ENCODE measurements around the gene DERA.
"Not testable (repeated sequence)": the region's sequence is repeated elsewhere in the genome, so short reads cannot be mapped to it uniquely, and the experiment has no call there.

Gene DERA

DNA sequence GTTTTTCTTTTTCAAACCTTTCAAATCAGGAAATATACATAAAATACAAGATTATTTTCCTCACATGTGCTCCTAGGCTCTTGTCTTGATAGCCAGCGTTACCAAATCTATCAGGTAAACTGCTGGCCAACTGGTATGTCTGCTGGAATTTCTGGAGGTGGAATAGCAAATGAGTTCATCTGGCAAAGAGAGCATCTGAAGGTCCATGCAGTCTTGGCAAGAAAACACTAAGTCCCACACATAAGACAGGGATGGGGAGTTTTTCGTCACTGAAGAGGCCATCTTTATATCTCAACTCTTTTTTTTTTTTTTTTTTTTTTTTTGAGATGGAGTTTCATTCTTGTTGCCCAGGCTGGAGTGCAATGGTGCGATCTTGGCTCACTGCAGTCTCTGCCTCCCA lies 60.1 kb downstream of the DERA start:
- no peak for DNase-seq

DNA sequence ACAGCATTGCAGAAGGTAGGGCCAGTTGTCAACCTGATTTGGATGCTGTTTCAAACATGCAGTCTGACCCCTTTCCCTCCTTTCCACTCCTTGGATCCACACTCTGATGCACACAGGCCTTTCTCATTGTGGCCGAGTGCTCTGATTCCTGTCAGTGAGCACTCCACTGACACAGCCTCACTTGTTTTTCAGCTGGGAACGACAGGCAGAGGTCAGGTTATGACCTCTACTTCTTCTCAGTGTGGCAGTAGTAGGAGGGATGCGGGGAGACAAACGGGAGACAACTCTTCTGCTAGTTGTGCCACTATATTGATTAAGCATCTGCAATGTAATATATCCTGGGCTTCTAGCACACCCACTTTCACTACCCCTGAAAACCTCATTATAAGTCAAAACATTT lies 61.8 kb downstream of the DERA start:
- DNase-seq, result no peak

DNA sequence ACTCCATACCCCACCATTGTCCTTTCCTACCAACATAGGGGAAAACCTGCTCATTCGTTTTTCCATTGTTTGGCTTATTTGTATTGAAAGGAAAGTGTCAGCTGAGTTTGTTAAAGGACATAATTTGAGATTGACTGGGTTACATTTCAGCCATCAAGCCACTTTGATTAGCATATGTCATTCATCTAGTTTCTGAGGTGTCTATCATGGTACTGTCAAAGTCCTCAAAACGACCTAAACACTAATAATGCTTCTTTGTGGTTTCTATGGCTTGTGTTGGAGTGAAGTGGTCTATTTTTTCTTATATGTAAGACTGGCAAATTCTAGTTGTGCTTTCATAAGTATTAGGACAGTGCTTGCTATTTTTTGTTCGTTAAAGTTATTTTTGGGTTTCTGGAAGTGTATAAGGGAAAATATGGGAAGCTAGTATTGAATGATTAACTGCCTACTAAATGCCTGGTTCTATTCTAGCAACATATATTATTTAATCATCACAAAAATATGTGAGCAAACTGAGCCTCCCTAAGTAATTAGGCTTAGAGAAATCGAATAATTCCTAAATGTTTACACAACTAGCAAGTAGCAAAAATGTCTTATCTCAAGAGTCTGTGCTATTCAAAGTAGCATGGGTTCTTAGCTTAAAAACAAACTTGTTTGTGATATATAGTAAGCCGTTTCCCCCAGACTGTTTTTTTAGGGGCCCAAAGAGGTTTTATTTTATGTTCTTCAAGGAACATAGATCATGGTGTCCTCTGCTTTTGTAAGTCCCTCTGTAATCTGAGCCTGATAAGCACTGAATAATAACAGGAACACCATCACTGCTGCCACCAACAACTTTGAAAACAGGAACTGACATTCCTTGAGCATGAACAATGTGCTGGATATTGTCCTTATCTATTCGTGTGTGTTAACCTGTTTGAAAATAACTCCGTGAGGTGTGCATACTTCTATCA lies 67.1 kb downstream of the DERA start:
- DNase-seq, result no peak

DNA sequence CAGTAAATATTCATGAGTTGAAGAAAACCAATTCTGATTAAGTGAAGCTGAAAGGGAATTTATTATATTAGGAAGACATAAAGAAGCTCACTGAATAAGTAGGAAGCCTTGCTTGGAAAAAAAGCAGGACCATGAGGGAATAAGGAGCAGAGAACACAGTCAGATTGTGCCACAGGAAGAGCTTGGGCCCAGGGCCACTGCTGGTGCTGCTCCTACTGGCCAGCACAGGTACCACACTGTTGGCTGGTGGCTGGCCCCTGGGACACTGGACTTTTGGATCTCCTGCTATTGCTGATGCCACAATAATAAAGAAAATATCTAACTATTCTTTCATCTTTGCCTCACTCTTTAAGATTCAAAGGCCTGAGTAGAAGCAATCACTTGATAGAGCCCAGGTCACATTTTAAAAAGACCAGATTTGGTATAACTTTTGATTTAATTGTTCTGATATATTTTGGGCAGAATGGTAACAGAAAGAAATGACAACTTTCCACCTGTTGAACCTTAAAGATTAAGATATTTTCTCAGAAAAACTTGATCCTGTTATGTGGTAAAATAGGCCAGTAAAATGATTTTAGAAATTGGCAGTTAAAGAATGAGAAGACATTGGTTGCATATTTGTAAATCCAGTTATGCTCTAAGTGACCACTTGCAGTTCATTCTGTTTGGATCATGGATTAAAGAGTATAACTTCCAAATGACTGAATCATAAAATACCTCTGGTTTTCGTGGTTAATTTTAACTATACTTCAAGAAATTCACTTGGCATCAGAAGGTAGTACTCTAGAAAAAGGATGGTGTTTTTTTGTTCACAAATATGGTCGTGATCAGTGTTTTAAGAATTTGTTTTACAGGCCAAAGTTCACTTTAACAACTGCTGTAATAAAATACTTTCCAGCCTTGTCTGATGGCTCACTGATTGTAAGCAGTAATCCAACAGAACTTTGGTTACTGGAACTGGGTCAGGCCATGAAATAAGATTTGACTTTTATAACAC lies 68.3 kb downstream of the DERA start:
- no peak for DNase-seq

DNA sequence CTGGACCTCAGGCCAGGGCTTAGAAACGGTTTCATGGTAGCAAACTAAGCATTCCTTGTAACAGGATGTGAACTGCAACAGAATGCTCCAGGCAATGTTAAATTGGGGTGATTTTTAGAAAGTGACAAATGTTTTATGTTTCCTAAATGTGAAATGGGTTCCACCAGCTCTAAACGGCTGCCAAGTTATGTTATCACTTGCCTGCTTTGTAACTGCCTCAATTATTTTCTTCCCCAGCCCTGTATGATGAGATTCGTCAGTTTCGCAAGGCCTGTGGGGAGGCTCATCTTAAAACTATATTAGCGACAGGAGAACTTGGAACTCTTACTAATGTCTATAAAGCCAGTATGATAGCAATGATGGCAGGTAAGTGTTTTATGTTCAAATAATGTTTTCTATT lies 70.9 kb downstream of the DERA start:
- DNase-seq, result no peak

DNA sequence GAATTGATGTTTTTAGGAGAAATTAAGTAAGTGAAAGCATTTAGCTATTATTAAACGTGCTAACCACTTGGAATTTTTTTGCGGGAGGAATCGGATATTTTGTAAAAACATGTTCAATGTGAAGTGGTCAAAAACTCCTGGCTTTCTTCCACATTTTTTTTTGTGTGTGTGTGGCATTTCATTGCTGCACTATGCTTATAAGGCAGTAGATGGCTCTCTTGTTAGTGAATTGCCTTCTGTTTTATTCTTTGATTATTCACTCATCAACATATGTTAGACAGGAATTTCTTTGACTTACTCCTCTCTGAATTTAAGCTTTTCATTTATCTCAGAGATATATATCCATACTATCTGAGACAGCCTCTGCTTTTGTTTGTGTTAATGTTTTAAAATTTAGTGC lies 71.3 kb downstream of the DERA start:
- DNase-seq, result peak; percentile 58

DNA sequence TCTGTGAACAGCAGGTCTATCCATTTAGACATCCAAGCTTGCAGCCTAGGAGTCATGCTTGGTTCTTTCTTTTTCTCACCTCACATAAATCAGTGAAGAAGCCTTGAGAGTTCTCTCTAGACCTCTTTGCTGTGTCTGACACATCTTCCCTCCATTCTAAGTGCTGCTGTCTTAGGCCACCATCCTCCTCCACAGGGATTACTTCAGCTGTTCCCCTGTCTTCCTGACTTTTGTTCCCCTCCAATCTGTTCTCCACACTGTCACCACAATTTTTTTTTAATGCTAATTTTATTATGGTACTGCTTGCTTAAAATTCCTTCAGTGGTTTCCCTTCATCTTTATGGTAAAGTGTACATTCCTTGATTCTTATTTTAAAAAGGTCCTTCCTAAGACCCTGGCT lies 71.8 kb downstream of the DERA start:
- DNase-seq, result no peak

DNA sequence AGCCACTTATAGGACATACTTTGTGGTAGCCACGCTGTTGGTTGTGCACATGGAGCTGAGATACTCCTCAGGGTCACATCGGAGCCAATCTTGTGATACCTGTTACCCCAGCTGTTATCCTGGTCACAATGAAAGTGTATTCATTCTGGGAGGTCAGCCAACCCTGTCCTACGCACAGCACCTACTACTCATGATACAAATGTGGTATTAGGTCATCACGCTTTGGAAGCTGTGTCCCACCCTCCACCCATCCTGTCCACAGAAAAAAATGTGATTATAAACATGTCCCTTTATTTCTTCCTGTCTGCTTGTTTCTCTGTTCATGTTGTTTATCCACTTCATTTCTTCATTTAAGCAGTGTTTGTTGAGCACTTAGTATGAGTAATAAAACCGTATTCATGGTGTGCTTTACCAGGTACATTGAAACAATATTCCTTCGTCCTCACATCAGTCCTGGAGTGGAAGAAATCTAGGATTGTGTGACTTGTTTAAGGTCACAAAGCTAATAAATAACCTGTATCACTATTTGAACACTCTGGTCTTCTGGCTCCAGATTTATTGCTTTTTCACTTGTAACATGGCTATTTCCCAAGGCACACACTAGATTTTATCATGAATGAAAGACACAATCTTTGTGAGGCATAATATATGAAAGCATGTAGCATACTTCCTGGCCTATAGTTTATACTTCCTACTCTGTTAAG lies 73.1 kb downstream of the DERA start:
- no peak for DNase-seq

DNA sequence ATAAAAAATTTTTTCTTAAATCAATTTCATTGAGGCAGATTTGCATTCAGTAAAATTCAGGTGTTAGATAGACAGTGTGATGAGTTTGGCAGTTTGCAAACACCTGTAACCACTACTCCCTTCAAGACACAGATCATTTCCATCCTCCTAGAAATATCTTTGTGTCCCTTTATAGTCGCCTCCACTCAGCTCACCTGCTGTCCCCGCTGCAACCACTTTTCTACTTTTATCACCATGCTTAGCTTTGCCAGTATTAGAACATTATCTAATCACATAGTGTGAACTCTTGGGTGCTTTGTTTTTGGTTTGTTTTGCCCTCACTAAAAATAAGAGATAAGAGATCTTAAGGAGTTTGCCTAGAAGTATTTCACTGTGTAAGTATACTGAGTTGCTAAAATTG lies 73.8 kb downstream of the DERA start:
- no peak for DNase-seq

DNA sequence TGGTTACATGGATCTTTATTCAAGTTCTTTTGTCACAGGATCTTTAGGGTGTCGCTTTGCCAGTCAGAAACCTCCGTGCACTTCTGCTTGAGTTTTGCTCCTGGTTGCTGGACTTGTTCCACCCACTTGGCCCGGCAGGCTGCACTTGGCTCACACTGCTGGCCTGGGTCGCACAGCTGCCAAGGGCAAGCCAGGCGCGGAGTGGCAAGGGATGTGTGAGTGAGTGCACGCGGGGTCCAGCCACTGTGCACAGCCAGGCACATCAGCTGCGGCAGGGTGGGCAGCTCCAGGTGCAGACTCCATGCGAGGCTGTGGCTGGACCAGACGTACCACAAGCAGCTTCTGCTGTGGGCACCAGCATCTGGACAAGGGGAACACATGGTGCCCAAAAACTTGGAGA lies 76.6 kb downstream of the DERA start:
- DNase-seq, result no peak

DNA sequence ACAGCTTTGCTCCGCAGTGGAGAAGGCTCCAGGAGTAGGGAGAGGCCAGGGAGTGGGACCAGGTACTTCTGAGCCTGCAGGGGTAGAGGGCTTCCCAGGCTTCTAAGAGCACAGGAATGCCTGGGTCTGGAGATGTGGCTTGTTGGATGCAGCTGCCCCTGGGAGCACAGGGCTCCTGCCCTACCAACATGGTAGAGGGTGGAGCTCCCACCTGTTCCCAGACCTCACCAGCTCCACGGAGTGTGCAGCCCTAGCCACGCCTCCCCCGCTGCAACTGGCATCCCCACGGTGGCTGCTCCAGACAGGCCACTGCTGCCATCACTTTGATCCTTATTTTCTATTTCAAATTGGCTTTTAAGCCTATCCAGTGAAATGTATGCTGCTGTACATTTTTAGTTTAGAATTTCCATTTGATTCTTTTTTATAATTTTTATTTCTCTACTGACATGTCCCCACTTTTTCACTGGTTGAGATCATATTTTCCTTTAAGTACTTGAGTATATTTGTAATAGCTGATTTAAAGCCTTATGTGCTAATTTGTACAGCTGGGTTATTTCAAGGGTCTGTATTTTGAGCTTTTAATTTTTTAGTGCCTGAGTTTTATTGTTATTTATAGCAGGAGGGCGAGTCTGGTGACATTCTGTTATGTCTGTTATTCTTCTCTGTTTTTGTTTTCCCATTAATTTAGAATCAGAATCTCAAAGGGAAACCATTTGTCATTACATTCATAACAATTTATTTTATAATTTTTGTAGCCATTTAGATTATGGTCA lies 78.0 kb downstream of the DERA start:
- DNase-seq, result no peak

DNA sequence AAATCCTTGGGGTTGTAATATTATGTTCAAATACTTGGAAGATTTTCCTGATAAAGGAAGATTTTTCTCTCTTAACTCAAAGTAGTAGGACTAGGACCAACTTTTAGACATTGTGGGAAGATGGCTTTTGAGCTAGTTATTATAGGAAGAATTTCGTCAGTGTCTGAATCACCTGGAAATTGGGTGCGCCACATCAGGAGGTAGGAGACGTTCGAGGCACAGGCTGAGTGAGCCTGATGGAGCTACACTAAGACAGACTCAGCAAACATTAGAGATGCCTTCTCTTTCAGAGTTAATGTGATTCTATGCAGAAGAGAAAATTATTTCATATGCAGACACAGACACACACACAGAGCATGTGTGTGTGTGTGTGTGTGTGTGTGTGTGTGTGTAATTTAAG lies 84.7 kb downstream of the DERA start:
- DNase-seq, result no peak

DNA sequence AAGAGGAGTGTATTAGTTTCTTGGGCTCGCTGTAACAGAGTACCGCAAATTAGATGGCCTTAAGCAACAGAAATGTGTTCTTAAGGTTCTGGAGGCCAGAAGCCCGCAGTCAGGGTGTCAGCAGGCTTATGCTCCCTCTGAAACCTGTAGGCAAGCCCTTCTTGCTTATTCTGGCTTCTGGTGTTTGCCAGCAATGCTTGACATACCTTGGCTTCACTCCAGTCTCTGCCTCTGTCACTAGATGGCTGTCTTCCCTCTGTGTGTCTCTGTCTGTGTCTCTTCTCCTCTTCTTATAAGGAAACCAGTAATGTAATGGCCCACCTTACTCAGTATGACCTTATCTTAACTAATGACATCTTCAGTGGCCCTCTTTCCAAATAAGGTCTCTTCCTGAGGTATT lies 85.1 kb downstream of the DERA start:
- DNase-seq, result peak; percentile 37

DNA sequence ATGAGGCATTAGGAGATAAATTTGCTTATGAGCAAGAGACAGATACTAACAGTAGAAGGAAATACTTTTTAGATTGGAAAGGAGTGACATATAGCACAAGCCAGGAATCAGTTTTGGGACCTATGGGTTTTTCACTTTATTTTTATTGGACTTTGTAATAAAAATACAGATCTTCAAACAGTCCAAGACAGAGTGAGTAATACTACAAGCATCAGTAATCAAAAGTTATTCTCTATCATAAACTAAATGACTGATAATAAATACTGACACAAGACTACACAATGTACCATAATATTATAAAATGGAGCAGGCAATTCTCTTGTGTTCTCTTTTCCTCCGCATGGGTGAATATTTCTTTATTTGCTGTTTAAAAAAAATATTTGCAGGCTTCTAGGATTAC lies 85.8 kb downstream of the DERA start:
- DNase-seq, result no peak

DNA sequence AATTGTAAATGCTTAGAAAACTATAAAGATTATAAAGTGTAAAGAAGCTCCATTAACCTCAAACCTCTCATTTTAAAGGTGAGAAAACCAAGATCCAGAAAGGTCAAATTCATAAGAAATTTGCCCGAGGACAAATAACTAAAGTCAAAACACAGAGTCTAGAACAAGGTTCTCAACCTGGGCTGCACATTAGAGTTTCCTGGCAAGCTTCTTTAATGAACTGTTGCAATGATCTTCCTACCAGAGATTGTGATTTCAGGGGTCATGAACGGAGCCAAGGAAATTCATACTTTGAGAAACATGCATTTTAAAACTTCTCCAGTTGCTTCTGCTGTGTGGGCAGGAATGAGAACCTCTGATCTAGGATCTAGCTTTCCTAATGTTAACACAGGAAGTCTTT lies 86.8 kb downstream of the DERA start:
- DNase-seq, result no peak

DNA sequence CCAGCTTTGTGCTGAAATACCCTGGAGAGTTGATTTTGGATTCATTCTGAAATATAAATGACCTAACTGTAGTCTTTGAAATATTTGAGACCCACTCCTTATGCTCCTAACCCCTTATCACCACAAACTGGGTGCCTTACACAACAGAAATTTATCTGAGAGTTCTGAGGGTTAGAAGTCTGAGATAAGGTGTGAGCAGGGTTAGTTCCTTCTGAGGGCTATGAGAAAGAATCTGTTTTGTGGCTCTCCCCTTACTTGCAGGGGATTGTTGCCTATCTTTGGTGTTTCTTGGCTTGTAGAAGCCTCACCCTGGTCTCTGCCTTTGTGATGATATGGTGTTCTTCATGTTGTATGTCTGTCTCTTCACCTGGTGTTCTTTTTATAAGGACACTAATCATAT lies 91.7 kb downstream of the DERA start:
- no peak for DNase-seq

DNA sequence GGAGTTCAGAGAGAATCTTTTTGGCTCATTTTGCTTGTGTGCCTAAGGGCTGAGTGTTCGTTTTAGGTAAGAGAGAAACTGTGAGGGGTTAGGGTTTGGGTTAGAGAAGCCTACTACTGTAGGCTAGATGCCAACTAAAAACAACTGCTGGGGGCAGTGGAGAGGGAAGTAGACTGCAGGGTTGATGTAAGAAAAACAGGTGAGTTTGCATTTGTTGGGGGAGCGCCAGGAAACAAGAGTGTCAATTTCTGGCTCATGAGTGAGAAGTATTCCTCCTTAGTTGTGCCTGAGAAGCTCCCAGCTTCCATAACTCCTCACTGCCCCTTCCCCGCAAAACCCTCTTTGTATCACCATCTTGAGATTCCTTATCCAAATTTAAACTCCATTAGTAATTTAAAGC lies 92.3 kb downstream of the DERA start:
- DNase-seq, result no peak

DNA sequence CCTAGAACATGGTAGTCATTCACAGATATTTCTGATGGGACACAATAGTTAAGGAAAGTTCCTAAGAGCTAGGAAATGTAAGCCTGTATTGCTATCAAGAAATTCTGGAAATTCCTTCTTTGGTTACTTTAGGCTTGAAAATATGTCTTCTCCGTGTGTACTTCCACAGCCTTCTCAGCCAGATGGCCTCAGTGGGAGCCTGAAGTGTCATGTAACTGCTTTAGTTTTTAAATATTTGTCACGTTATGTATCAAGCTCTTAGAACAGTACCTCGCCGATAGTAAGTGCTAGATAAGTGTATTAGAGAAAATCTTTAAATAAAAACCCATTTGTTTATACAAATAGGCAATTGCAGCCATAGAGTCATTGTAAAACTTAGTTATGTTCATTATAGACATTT lies 95.6 kb downstream of the DERA start:
- no peak for DNase-seq

DNA sequence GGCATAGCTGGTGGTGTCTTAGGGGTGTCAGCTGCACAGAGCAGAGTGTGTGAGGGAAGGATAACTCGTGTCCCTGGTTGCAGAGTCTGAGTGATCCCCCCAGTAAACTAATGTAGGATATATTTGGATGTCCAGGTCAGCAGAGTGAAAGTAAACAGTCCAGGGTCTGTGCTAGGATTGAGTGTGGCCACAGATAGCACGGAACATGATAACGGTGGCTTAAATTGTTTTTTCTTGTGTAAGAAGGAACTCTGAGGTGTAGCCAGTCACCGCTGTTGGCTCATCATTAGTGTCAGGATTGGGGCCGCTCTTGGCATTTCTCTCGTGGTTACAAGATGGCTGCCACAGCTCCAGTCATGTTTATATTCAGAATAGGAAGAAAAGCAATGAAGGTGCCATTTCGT lies 97.3 kb downstream of the DERA start:
- DNase-seq, result no peak

DNA sequence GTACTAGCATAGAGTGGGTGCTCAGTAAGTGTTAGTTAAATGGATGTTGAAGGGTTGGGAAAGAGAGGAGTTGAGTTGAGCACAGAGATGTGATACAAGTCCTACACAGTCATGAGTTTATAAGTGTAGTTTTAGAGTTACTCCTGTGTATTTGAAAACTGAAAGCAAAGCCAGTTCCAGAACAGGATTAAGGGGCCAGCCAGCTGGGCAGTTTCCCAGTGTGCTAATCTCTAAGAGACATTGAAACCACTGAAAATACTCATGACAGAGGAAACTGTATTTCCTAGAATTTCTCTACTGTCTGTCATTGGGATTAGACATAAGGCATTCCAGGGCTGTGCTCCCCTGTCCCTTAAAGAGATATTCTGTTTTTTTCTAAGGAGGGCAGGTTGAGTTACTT lies 101.0 kb downstream of the DERA start:
- no peak for DNase-seq

DNA sequence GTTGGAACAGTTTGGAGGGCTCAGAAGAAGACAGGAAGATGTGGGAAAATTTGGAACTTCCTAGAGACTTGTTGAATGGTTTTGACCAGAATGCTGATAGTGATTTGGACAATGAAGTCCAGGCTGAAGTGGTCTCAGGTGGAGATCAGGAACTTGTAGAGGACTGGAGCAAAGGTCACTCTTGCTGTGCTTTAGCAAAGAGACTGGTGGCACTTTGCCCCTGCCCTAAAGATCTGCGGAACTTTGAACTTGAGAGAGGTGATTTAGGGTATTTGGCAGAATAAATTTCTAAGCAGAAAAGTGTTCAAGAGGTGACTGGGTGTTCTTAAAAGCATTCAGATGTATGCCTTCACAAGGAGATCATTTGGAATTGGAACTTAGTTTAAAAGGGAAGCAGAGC lies 102.6 kb downstream of the DERA start:
- DNase-seq, result not testable (repeated sequence)

DNA sequence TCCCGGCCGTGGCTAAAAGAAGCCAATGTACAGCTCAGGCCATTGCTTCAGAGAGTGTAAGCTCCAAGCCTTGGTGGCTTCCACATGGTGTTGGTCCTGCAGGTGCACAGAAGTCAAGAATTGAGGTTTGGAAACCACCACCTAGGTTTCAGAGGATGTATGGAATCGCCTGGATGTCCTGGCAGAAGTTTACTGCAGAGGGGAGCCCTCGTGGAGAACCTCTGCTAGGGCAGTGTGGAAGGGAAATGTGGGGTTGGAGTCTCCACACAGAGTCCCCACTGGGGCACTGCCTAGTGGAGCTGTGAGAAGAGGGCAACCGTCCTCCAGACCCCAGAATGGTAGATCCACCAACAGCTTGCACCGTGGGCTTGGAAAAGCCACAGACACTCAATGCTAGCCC lies 103.3 kb downstream of the DERA start:
- DNase-seq, result not testable (repeated sequence)
